A673 (cell line): ENCODE data around the gene CLUH.

ENCODE experiments used
- EZH2 ChIP-seq: fragments of 200-600 bp; sonication (generic); IDR thresholded peaks from 2 replicates; pipeline ENCODE4 v1.6.1; 2017; ENCODE audit warnings: borderline replicate concordance, low read depth, mild to moderate bottlenecking, mixed read lengths, antibody characterized with exemption, low read length; ENCODE audit not compliant: poor library complexity, severe bottlenecking
- TF ChIP-seq, protein P1 (sequence below): fragments of 300-800, 200-600 bp; sonication (generic); conservative IDR thresholded peaks from 2 replicates; pipeline ENCODE4 v1.5.1; 2017; ENCODE audit warnings: low read depth, mild to moderate bottlenecking, antibody characterized with exemption, low read length, moderate library complexity, mixed read lengths

DNA sequence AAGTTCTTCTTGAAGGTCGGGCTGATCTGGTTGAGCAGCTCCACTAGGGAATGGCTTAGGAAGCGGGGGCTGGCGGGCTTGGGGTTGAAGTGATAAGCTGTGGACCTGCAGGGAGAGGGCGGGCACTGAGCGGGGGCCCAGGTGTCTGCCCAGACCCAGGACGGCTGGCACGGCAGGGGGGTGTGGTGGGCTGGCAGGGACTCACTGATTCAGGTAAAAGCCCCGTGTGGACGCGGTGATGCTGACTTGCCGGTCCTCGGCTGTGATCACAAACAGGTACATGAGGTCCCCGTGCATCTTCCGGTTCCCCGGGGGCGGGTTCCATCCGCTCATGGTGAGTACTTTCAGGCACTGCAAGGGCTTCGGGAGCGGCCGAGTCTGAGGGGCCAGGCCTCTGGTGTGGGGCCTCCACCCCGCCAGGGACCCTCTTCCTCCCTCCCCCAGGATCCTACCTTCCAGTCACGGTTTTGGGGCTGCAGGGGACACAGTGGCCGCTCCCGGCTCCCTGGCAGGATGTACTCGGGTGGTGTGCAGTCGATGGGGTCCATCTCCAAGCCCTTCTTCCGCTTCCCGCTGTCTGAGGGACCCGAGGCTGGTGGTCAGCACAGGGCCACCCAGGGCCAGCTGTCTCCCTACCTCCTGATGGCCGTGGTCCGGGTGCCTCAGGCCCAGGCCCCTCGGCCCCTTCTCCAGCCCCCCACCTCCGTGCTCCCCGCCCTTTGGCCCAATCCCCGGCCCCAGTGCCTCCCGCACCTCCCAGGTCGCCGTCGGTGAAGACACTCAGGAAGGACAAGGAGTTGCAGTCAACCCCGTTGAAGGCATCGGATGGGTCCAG is 10.2 kb downstream of the CLUH start:
- TF ChIP-seq, protein P1, sequence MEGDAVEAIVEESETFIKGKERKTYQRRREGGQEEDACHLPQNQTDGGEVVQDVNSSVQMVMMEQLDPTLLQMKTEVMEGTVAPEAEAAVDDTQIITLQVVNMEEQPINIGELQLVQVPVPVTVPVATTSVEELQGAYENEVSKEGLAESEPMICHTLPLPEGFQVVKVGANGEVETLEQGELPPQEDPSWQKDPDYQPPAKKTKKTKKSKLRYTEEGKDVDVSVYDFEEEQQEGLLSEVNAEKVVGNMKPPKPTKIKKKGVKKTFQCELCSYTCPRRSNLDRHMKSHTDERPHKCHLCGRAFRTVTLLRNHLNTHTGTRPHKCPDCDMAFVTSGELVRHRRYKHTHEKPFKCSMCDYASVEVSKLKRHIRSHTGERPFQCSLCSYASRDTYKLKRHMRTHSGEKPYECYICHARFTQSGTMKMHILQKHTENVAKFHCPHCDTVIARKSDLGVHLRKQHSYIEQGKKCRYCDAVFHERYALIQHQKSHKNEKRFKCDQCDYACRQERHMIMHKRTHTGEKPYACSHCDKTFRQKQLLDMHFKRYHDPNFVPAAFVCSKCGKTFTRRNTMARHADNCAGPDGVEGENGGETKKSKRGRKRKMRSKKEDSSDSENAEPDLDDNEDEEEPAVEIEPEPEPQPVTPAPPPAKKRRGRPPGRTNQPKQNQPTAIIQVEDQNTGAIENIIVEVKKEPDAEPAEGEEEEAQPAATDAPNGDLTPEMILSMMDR, result no peak
- TF ChIP-seq EZH2, result no peak
